ENCODE measurements around the gene ZBTB16.

The ZBTB16 gene

GRCh38 chr11:114290503-114291235 is 231.2 kb downstream of the ZBTB16 start:
- no peak for DNase-seq

- no peak for DNase-seq
Measured at GRCh38 chr11:114291381-114291780, 231.9 kb downstream of the ZBTB16 start.

GRCh38 chr11:114291842-114292680 is 232.6 kb downstream of the ZBTB16 start:
- DNase-seq: no peak

- DNase-seq: no peak
Measured at GRCh38 chr11:114293201-114293711, 233.7 kb downstream of the ZBTB16 start.

- DNase-seq: no peak
Measured at GRCh38 chr11:114295676-114296604, 236.4 kb downstream of the ZBTB16 start, which contains the start of gene NNMT. Gene NNMT (plus strand): TSS chr11:114296399. CDS start chr11:114296557, 158 bp downstream.

- no peak for DNase-seq
Measured at GRCh38 chr11:114296605-114297372, 237.3 kb downstream of the ZBTB16 start.

- DNase-seq: no peak
Measured at GRCh38 chr11:114297806-114298709, 238.5 kb downstream of the ZBTB16 start.

GRCh38 chr11:114298710-114299109 is 239.2 kb downstream of the ZBTB16 start:
- no peak for DNase-seq

Data from stimulated activated CD4-positive, alpha-beta T cell treated with anti-CD3 and anti-CD28 coated beads, Interleukin-15, amount 100 ng/mL, for 24 hours (primary cell).